ENCODE data around the gene NTNG1.

NTNG1 gene

DNA sequence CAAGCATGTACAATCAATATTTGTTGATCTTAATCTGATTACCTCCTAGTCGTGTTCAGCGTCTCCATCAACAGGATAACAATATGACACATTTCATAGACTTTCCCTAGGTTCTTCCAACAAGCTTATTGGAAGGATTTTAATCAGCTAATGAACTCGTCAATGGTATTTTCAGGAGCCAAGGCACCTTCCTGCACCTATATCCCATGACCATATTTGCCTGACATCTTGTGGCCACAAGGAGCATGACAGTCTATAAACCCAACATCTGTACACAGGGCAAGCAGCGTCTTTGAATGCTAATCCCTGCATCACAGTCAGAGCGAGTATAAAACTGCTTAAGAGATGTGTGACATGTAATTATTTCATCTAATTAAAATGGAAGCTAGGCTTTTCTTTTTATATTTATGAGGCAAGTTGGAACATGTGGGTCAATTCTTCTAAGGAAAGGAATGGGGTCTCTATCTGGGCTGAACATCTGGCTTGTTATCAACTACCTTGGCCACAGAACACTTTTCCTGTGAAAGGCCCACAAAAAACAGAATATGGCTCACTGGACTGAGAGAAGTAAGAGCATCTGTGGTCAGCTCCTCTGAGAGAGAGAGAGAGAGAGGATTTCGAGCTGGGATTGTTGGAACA lies 388.8 kb downstream of the NTNG1 start:
- no peak for TF ChIP-seq TAF1 (IDR thresholded peaks at IDR 0.05; ENCODE audit: borderline replicate concordance, insufficient read depth, low read length)
- no peak for TF ChIP-seq SIN3A (IDR thresholded peaks at IDR 0.05; ENCODE audit: borderline replicate concordance, insufficient read depth, low read length)
- TF ChIP-seq, protein P1, sequence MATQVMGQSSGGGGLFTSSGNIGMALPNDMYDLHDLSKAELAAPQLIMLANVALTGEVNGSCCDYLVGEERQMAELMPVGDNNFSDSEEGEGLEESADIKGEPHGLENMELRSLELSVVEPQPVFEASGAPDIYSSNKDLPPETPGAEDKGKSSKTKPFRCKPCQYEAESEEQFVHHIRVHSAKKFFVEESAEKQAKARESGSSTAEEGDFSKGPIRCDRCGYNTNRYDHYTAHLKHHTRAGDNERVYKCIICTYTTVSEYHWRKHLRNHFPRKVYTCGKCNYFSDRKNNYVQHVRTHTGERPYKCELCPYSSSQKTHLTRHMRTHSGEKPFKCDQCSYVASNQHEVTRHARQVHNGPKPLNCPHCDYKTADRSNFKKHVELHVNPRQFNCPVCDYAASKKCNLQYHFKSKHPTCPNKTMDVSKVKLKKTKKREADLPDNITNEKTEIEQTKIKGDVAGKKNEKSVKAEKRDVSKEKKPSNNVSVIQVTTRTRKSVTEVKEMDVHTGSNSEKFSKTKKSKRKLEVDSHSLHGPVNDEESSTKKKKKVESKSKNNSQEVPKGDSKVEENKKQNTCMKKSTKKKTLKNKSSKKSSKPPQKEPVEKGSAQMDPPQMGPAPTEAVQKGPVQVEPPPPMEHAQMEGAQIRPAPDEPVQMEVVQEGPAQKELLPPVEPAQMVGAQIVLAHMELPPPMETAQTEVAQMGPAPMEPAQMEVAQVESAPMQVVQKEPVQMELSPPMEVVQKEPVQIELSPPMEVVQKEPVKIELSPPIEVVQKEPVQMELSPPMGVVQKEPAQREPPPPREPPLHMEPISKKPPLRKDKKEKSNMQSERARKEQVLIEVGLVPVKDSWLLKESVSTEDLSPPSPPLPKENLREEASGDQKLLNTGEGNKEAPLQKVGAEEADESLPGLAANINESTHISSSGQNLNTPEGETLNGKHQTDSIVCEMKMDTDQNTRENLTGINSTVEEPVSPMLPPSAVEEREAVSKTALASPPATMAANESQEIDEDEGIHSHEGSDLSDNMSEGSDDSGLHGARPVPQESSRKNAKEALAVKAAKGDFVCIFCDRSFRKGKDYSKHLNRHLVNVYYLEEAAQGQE (IDR thresholded peaks at IDR 0.05; ENCODE audit: insufficient read depth in 1 of 2, low read depth in 2 of 2, low read length in 2 of 2): no peak

DNA sequence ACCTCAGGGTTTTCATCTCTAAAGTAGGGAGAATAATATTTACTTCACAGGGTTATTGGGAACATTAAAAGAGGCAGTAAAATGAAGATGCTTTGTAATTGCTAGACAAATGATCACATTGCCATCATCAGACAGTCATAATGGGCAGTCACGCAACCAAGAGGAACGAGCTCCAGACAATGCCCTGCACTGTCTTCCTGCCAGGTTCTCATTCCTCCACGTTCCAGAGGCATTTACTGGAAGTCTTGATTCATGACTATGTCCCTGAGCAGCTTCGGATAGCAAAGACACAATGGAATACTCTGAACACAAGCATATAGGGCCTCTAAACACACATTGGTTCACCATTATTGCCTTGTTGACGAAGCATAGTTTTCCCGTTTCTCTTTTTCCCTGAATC lies 389.7 kb downstream of the NTNG1 start:
- no peak for TF ChIP-seq SIN3A (IDR thresholded peaks at IDR 0.05; ENCODE audit: borderline replicate concordance, insufficient read depth, low read length)
- TF ChIP-seq POLR2AphosphoS5 (IDR thresholded peaks at IDR 0.05; ENCODE audit: low read depth, low read length): no peak
- no peak for TF ChIP-seq TAF1 (IDR thresholded peaks at IDR 0.05; ENCODE audit: borderline replicate concordance, insufficient read depth, low read length)
- TF ChIP-seq, protein P1 (IDR thresholded peaks at IDR 0.05; ENCODE audit: insufficient read depth in 1 of 2, low read depth in 2 of 2, low read length in 2 of 2): no peak
- no peak for TF ChIP-seq FOXP2 (optimal IDR thresholded peaks at IDR 0.05; ENCODE audit: borderline replicate concordance, extremely low read depth, extremely low read length, insufficient read depth)

DNA sequence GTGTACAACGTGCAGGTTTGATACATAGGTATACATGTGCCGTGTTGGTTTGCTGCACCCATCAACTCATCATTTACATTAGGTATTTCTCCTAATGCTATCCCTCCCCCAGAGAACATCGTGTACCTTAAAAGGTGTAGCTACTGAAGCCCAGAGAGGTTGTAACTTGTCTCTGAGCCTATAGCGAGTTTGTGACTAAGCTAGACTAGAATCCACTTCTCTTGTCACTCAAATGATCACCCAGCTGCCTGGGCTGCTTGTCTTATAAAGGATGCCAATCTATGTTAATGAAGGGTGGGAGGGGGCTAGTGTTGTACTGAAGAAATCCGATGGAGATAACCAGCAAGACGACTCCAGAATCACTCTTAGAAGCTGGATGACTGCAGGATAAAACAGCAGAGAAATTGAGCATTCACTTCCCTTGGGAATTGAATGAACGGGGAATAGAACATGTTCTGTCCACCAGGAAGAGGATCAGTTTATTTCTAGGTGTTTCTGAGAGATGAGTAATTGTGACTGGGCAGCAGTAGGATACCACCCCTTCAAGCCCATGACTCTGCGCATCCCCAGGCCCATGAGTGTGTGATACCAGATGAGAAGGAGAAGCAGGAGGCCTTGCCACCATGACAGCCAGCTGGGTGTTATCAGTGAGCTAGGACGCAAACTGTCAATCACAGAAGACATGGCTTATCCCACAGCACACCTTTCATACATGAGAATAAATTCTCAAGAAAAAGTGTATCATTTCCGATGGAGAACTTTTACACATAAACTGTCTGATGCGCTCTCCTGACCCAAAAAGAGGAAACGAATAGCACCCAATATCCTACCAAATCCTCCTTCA lies 390.4 kb downstream of the NTNG1 start:
- no peak for TF ChIP-seq POLR2AphosphoS5 (IDR thresholded peaks at IDR 0.05; ENCODE audit: low read depth, low read length)
- TF ChIP-seq SIN3A (IDR thresholded peaks at IDR 0.05; ENCODE audit: borderline replicate concordance, insufficient read depth, low read length): no peak
- TF ChIP-seq, protein P1 (IDR thresholded peaks at IDR 0.05; ENCODE audit: insufficient read depth in 1 of 2, low read depth in 2 of 2, low read length in 2 of 2): no peak
- TF ChIP-seq FOXP2 (optimal IDR thresholded peaks at IDR 0.05; ENCODE audit: borderline replicate concordance, extremely low read depth, extremely low read length, insufficient read depth): no peak
- no peak for TF ChIP-seq TAF1 (IDR thresholded peaks at IDR 0.05; ENCODE audit: borderline replicate concordance, insufficient read depth, low read length)

DNA sequence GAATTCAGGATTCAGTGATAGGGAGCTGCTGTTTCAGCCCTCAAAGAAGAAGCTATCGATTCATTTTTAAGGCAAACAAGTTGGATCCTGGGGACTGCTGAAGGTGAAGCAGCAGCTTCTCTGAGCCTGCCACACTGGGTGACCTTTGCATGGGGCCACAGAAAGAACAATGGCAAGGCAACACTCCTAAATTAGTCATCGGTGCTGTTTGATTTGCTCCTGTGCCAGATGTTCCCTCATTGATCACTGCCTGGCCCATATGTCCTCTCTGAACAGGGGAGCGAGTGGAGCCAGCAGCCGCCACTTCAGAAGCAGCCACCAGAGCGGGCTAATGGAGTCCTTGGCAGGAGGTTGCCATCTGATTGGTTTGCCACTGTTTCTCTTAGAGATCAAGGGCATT lies 391.5 kb downstream of the NTNG1 start:
- TF ChIP-seq, protein P1 (IDR thresholded peaks at IDR 0.05; ENCODE audit: insufficient read depth in 1 of 2, low read depth in 2 of 2, low read length in 2 of 2): no peak
- TF ChIP-seq FOXP2 (optimal IDR thresholded peaks at IDR 0.05; ENCODE audit: borderline replicate concordance, extremely low read depth, extremely low read length, insufficient read depth) (no peak), SIN3A (IDR thresholded peaks at IDR 0.05; ENCODE audit: borderline replicate concordance, insufficient read depth, low read length) (no peak), TAF1 (IDR thresholded peaks at IDR 0.05; ENCODE audit: borderline replicate concordance, insufficient read depth, low read length) (no peak), POLR2AphosphoS5 (IDR thresholded peaks at IDR 0.05; ENCODE audit: low read depth, low read length) (no peak)
